HL-60 (cell line): Measurements from ENCODE around the gene SLC16A4.

Experiments used
- DNase-seq, 2 experiments: peaks; one replicate each; pipeline ENCODE4 v3.0.0-alpha.2; 2010 to 2020; ENCODE audit warnings: low read depth in 1 of 2, low spot score in 1 of 2
- H3K27ac ChIP-seq: fragments of 250-450 bp; sonication (Bioruptor Pico); replicated peaks from 2 replicates; pipeline ENCODE4 v1.5.1; 2020; ENCODE audit warnings: mild to moderate bottlenecking, moderate library complexity
- H3K27me3 ChIP-seq: fragments of 250-450 bp; sonication (Bioruptor Pico); 2 replicates; pipeline ENCODE4 v1.5.1; 2021; ENCODE audit warnings: mild to moderate bottlenecking, moderate library complexity; ENCODE audit not compliant: insufficient read depth, poor library complexity, severe bottlenecking
- H3K4me3 ChIP-seq: replicated peaks from 2 replicates; pipeline ENCODE4 v1.5.1; 2011; ENCODE audit warnings: mild to moderate bottlenecking, control low read depth, low read length; ENCODE audit not compliant: insufficient read depth
- CTCF ChIP-seq: IDR thresholded peaks from one replicate; pipeline ENCODE4 v1.5.1; 2011; ENCODE audit warnings: low read length, control low read depth, inconsistent platforms; ENCODE audit not compliant: insufficient read depth
- GABPA ChIP-seq: IDR thresholded peaks from 2 replicates; pipeline ENCODE4 v1.6.1; 2012; ENCODE audit warnings: low read depth
- POLR2AphosphoS5 ChIP-seq: IDR thresholded peaks from 2 replicates; pipeline ENCODE4 v1.6.1; 2012; ENCODE audit warnings: low read depth
- REST ChIP-seq: IDR thresholded peaks from 2 replicates; pipeline ENCODE4 v1.6.1; 2012; ENCODE audit warnings: low read depth; ENCODE audit not compliant: insufficient replicate concordance
- SPI1 ChIP-seq: IDR thresholded peaks from 2 replicates; pipeline ENCODE4 v1.6.1; 2012; ENCODE audit warnings: low read depth, mild to moderate bottlenecking, borderline replicate concordance

Gene SLC16A4

GRCh38 chr1:110356379-110356778, 34.4 kb downstream of the SLC16A4 start:
- no peaks in the 10 kb centered on the region for H3K27me3 ChIP-seq
- no peak for DNase-seq
- TF ChIP-seq POLR2AphosphoS5: no peak
- TF ChIP-seq GABPA: no peak
- no peak for TF ChIP-seq CTCF
- TF ChIP-seq REST: no peak
- no peak for TF ChIP-seq SPI1

GRCh38 chr1:110355321-110355720, 35.5 kb downstream of the SLC16A4 start:
- no peak for TF ChIP-seq REST
- TF ChIP-seq GABPA: no peak
- no peak for TF ChIP-seq SPI1
- DNase-seq: no peak
- no peaks in the 10 kb centered on the region for H3K27me3 ChIP-seq
- no peak overlapping the region for H3K4me3 ChIP-seq
- no peak overlapping the region for H3K27ac ChIP-seq

More at GRCh38 chr1:110356379-110356778, 34.4 kb downstream of the SLC16A4 start:
- Histone ChIP-seq H3K27ac (no peak overlapping the region), H3K4me3 (no peak overlapping the region)

GRCh38 chr1:110350360-110350759, 40.5 kb downstream of the SLC16A4 start:
- H3K27ac ChIP-seq: no peak overlapping the region
- no peak for DNase-seq
- H3K27me3 ChIP-seq: no peaks in the 10 kb centered on the region
- H3K4me3 ChIP-seq: no peak overlapping the region
- no peak for TF ChIP-seq REST
- no peak for TF ChIP-seq GABPA
- TF ChIP-seq POLR2AphosphoS5: no peak
- no peak for TF ChIP-seq SPI1
- no peak for TF ChIP-seq CTCF

GRCh38 chr1:110348771-110349170, 42.1 kb downstream of the SLC16A4 start:
- Histone ChIP-seq H3K27me3 (no peaks in the 10 kb centered on the region), H3K4me3 (no peak overlapping the region), H3K27ac (no peak overlapping the region)
- no peak for DNase-seq
- TF ChIP-seq CTCF: no peak
- TF ChIP-seq POLR2AphosphoS5: no peak
- TF ChIP-seq REST: no peak
- TF ChIP-seq SPI1: no peak
- TF ChIP-seq GABPA: no peak
